GM18873 (cell line): ENCODE data around the gene PCID2.

Experiments used
- ATAC-seq: cut with Tn5 transposase; IDR thresholded peaks from one replicate; pipeline ENCODE4 v1.9.1; 2021; ENCODE audit warnings: mild to moderate bottlenecking, moderate library complexity, moderate number of reproducible peaks; ENCODE audit not compliant: unreplicated experiment, low FRiP score

The PCID2 gene

DNA sequence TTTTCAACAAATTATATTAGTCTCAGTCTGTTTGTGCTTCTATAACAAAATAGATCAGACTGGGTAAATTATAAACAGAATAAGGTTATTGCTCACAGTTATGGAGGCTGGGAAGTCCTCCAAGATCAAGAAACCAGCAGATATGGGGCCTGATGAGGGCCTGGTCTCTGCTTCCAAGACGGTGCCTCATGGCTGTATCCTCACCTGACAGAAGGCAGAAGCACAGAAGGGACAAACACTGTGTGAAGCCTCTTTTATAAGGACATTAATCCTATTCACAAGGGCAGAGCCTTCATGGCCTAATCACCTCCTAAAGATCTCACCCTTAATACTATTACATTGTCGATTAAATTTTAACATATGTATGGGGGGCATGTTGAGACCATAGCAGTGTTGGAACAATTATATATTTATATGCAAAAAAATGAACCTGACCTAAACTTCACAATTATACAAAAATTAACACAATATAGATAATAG lies 73.1 kb downstream of the PCID2 start:
- ATAC-seq: no peak

DNA sequence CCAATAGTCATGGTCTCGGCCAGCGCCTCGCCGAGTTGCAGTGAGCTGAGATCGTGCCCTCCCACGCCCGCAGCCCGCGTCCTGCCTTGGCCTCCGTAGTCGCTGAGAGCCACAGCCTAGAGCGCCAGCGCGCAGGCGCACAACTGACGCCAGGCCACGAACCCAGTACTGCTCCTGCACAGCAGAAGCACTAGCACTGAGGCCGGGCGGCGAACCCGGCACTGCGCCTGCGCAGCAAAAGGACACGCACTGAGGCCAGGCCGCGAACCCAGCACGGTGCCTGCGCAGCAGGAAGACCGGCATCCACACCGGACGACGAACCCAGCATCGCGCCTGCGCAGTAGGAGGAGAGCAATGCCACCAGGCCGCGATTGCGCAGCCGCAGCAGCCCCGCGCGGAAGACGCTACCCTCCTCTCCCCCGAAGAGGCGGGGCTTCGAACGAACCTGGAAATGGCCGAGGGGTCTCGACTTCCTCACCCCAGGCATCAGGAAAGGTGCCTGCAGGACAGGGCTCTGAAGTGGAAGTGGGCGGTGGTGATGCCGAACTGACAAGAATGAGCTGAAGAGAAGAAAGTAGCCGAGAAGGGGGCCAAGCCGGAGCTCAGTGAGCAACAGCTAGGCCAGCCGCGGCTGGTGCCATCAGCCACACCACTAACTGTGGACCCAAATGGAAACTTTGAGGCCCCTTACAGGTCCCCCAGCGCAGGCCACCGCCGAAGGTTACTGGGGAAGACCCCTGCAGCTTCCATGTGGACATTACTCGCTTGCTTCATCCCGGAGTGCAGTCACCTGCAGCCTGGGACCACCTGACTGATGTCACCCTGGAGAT lies 78.3 kb downstream of the PCID2 start:
- ATAC-seq: no peak

DNA sequence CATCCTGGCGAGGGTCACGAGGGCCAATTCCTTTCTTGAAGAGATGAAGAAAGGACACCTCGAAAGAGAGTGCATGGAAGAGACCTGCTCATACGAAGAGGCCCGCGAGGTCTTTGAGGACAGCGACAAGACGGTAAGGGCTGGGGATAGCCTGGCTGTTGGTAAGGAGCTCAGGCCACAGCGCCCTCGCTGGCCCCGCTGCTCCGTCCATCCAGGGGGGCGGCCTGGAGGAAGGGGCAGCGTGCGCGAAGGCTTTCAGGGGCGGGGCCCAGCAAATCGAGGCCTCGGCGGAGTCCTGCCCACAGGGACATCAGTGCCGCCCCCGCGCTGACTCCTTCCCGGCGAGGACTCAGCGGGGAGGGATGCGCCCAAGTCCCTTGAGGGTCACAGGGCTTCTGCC lies 79.0 kb downstream of the PCID2 start:
- no peak for ATAC-seq
